Hepatocyte (in vitro differentiated cells): Measurements from ENCODE around the gene ULBP3.

Experiments used
- CTCF ChIP-seq: fragments of 200-600 bp; sonication (generic); IDR thresholded peaks from 2 replicates; pipeline ENCODE4 v1.5.1; 2016; ENCODE audit warnings: antibody characterized with exemption, mild to moderate bottlenecking; ENCODE audit not compliant: poor library complexity
- EZH2phosphoT487 ChIP-seq: fragments of 200-600 bp; sonication (generic); IDR thresholded peaks from one replicate; pipeline ENCODE4 v1.6.1; 2018; ENCODE audit warnings: antibody characterized with exemption, mild to moderate bottlenecking, low read depth, moderate library complexity; ENCODE audit not compliant: unreplicated experiment, severe bottlenecking

- peak; percentile 69 for TF ChIP-seq CTCF
- no peak for TF ChIP-seq EZH2phosphoT487
Measured at GRCh38 chr6:150016324-150017185, 52.4 kb downstream of the ULBP3 start.
